K562 (cell line): ENCODE measurements around the gene HRH3. TPM values are rescaled to one million over a fixed set of nuclear protein-coding genes. Genes with fewer than 3 reads are reported as not detected.

Experiments
- ATAC-seq: fragments of 200-7000 bp; cut with Tn5 transposase; 3 replicates; pipeline ENCODE4 v1.9.1; 2020; ENCODE audit warnings: moderate library complexity
- BruUV-seq: library from RNA; stranded (reverse); fragments of 400-500 nt; replicated peaks from 2 replicates; lab custom pipeline; 2021; lab: Mats Ljungman, UMichigan
- CTCF ChIA-PET: fragments of 300-600 bp; formaldehyde crosslinking; extraction: SDS; loops from one replicate; lab custom pipeline; 2021; ENCODE audit warnings: low intra/inter-chr PET ratio; lab: Yijun Ruan, JAX
- POLR2A ChIA-PET: fragments of 300-600, 350-650 bp; sonication (Branson Sonifier 250); formaldehyde crosslinking; extraction: SDS; loops from one replicate; lab custom pipeline; 2021; ENCODE audit warnings: antibody characterized with exemption, inconsistent platforms; lab: Yijun Ruan, JAX
- DNase-seq, 4 experiments: peaks; one replicate each; pipeline versions ENCODE4 v3.0.0 to v3.0.0-alpha.2; 2011 to 2018; ENCODE audit warnings: low spot score in 3 of 4, mixed read lengths in 3 of 4; ENCODE audit errors: extremely low read depth in 1 of 4
- FAIRE-seq: peaks from 2 replicates; lab custom pipeline; 2011; peaks lifted over from hg19 to GRCh38; lab: Jason Lieb, UNC
- H2AFZ ChIP-seq: 2 replicates; pipeline ENCODE4 v1.6.0; 2011; ENCODE audit warnings: low read depth, low read length, control low read depth, inconsistent platforms
- H3K27ac ChIP-seq: fragments of 200-600 bp; 3 replicates; pipeline ENCODE4 v1.8.0; 2011; ENCODE audit warnings: low read depth, mild to moderate bottlenecking, control low read depth, inconsistent platforms, low read length, moderate library complexity, mixed read lengths; ENCODE audit errors: extremely low read depth
- H3K27me3 ChIP-seq, 2 experiments: fragments of 300-600 bp in 1 of 2; 2 replicates in 1 of 2; 3 replicates in 1 of 2; pipeline versions ENCODE4 v1.6.0 to v1.8.0; 2011; ENCODE audit warnings: inconsistent platforms in 2 of 2, low read length in 2 of 2, mild to moderate bottlenecking in 1 of 2, mixed read lengths in 1 of 2, moderate library complexity in 1 of 2; ENCODE audit not compliant: control insufficient read depth in 2 of 2, insufficient read depth in 2 of 2
- H3K36me3 ChIP-seq: fragments of 300-600 bp; 3 replicates; pipeline ENCODE4 v1.8.0; 2011; ENCODE audit warnings: mild to moderate bottlenecking, low read length, inconsistent platforms; ENCODE audit not compliant: control insufficient read depth, insufficient read depth
- H3K4me1 ChIP-seq, 2 experiments: fragments of 200-600 bp in 1 of 2; replicated peaks in 1 of 2; 2 replicates in 1 of 2; 3 replicates in 1 of 2; pipeline versions ENCODE4 v1.5.1 to v1.8.0; 2011; ENCODE audit warnings: inconsistent platforms in 2 of 2, low read length in 2 of 2, mild to moderate bottlenecking in 1 of 2, mixed read lengths in 1 of 2, moderate library complexity in 1 of 2; ENCODE audit not compliant: control insufficient read depth in 2 of 2, insufficient read depth in 2 of 2
- H3K4me2 ChIP-seq: 2 replicates; pipeline ENCODE4 v1.6.1; 2011; ENCODE audit warnings: low read length, control low read depth, inconsistent platforms, mixed read lengths; ENCODE audit not compliant: insufficient read depth
- H3K4me3 ChIP-seq: fragments of 200-600 bp; sonication (generic), shearing (Covaris generic); 2 replicates; pipeline ENCODE4 v1.5.1; 2016; ENCODE audit warnings: control low read depth, inconsistent platforms
- H3K79me2 ChIP-seq: fragments of 200-600 bp; 3 replicates; pipeline ENCODE4 v1.8.0; 2011; ENCODE audit warnings: low read length, inconsistent platforms; ENCODE audit not compliant: control insufficient read depth, insufficient read depth
- H3K9ac ChIP-seq, 2 experiments: 2 replicates each; pipeline versions ENCODE4 v1.6.0 to v1.6.1; 2011; ENCODE audit warnings: low read depth in 2 of 2, low read length in 2 of 2, control low read depth in 1 of 2, inconsistent platforms in 1 of 2, mild to moderate bottlenecking in 1 of 2, mixed read lengths in 1 of 2; ENCODE audit not compliant: insufficient read depth in 1 of 2
- H3K9me1 ChIP-seq: one replicate; pipeline ENCODE4 v1.6.0; 2011; ENCODE audit warnings: inconsistent platforms, mild to moderate bottlenecking, low read length, moderate library complexity; ENCODE audit not compliant: control insufficient read depth, insufficient read depth
- H3K9me3 ChIP-seq: replicated peaks from 2 replicates; pipeline ENCODE4 v1.5.1; 2011; ENCODE audit warnings: low read depth, low read length, inconsistent platforms; ENCODE audit not compliant: control insufficient read depth, insufficient read depth
- H4K20me1 ChIP-seq: replicated peaks from 2 replicates; pipeline ENCODE4 v1.6.1; 2011; ENCODE audit warnings: low read length, inconsistent platforms, mixed read lengths; ENCODE audit not compliant: control insufficient read depth, insufficient read depth
- EP300 ChIP-seq: IDR thresholded peaks from 2 replicates; pipeline ENCODE4 v1.6.1; 2012; ENCODE audit warnings: low read length, improper control_type of control experiment
- ETV6 ChIP-seq, 3 experiments: fragments of 150-350 bp in 1 of 3; sonication (generic) in 1 of 3; formaldehyde crosslinking in 1 of 3; IDR thresholded peaks; 2 replicates each; pipeline versions ENCODE4 v1.6.1 to v1.8.0; 2014 to 2022; ENCODE audit warnings: borderline replicate concordance in 2 of 3, low read depth in 2 of 3, antibody characterized with exemption in 1 of 3, low read length in 1 of 3, mild to moderate bottlenecking in 1 of 3, missing genetic modification reagents in 1 of 3
- KLF16 ChIP-seq: IDR thresholded peaks from 2 replicates; pipeline ENCODE4 v1.6.1; 2016; ENCODE audit warnings: antibody characterized with exemption
- MAFF ChIP-seq: IDR thresholded peaks from 2 replicates; pipeline ENCODE4 v1.6.1; 2012; ENCODE audit warnings: low read length, improper control_type of control experiment
- PHTF2 ChIP-seq: fragments of 250-450 bp; sonication (Bioruptor Pico); IDR thresholded peaks from 2 replicates; pipeline ENCODE4 v1.5.0; 2021; ENCODE audit warnings: mild to moderate bottlenecking
- POLR2AphosphoS5 ChIP-seq: IDR thresholded peaks from 2 replicates; pipeline ENCODE4 v1.6.1; 2011; ENCODE audit warnings: mild to moderate bottlenecking, low read depth, low read length, moderate library complexity; ENCODE audit not compliant: control insufficient read depth, insufficient read depth
- POLR2G ChIP-seq: fragments of 200-400 bp; formaldehyde crosslinking; IDR thresholded peaks from 2 replicates; pipeline ENCODE4 v1.6.1; 2017; ENCODE audit warnings: low read depth, mild to moderate bottlenecking, antibody characterized with exemption, low read length, moderate library complexity
- ZNF592 ChIP-seq: fragments of 450-650 bp; IDR thresholded peaks from 2 replicates; pipeline ENCODE4 v1.6.1; 2017; ENCODE audit warnings: antibody characterized with exemption, mild to moderate bottlenecking
- ZNF764 ChIP-seq: fragments of 250-450 bp; sonication (Bioruptor Pico); IDR thresholded peaks from 2 replicates; pipeline ENCODE4 v1.4.0; 2020; ENCODE audit warnings: low read depth, mild to moderate bottlenecking, moderate library complexity
- WGBS: fragments of 100-300 bp; shearing (Covaris generic); methylation state at CpG from one replicate; pipeline ENCODE4 v1.1.6; 2016; ENCODE audit warnings: low coverage, mixed read lengths; ENCODE audit not compliant: insufficient coverage; ENCODE audit errors: missing lambda C conversion rate; 5-methylcytosine and 5-hydroxymethylcytosine counted together
- in situ Hi-C: fragments of 300-500 bp; cut with MboI; formaldehyde crosslinking; loops from 4 replicates; pipeline ENCODE4 v1.15.0; 2018; ENCODE audit warnings: inconsistent platforms, mixed read lengths
- intact Hi-C: fragments of 100-400 bp; cut with micrococcal nuclease; formaldehyde crosslinking; loops from 2 replicates; pipeline ENCODE4 v1.14.2; 2022
- polyA plus RNA-seq, 8 experiments: library from polyadenylated mRNA; depleted of rRNA in 4 of 8; stranded (reverse) in 5 of 8; unstranded in 3 of 8; fragments of >200 nt; fragmentation: Nextera tagmentation in 2 of 8; fragmentation: Illumina TruSeq in 1 of 8; extraction: Ambion mirVana in 2 of 8; extraction: Trizol in 1 of 8; gene quantifications; 2 replicates each; pipeline versions ENCODE4 v1.2.1 to v1.2.3, GENCODE V29; 2011 to 2014; ENCODE audit warnings: inconsistent platforms in 1 of 8, missing spikeins in 1 of 8
- total RNA-seq, 7 experiments: library from RNA; depleted of rRNA in 6 of 7; stranded (reverse); fragments of >200 nt in 6 of 7; fragmentation: Illumina TruSeq in 2 of 7; extraction: Trizol in 2 of 7; gene quantifications; 2 replicates each; pipeline versions ENCODE4 v1.2.1 to v1.2.3, GENCODE V29; 2011 to 2021; ENCODE audit warnings: low replicate concordance in 1 of 7

The HRH3 gene
- total and polyA plus RNA-seq, 9 of the 15 experiments (the other 6 are each of a cell fraction or from before 2014, with no cell fraction given): not detected

DNA sequence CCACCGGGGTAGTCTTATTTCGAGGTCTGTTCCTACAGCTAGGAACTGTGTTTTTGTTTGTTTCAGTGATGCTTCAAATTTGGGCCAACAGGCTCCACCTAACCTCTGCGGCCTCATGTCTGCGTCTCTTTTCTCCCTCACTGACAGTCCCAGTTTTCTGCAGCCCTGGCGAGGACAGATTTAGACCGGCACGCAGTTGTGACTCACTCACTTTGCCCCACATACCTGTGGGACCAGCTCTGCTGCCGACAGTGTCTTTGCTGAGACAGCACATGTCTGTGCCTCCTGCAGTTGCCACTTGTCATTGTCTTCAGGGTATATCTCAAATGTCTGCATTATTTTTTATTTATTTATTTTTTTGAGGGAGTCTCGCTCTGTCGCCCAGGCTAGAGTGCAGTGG is 47.5 kb upstream of the HRH3 start:
- Histone ChIP-seq H3K36me3 (peaks cover 21% of the 10 kb centered on the region; the same call in 2 of the 3 replicates), H2AFZ (no peak overlapping the region), H3K9me1 (no peaks in the 10 kb centered on the region), H3K79me2 (no peaks in the 10 kb centered on the region), H3K4me2 (no peak overlapping the region), H3K9ac (no peak overlapping the region), H4K20me1 (0 out of 2 replicates have a peak, but pooled peaks cover 7% of the 10 kb centered on the region), H3K27ac (no peak overlapping the region), H3K27me3 (no peaks in the 10 kb centered on the region), H3K9me3 (no peaks in the 10 kb centered on the region), H3K4me1 (peaks cover 0 to 20% of the 10 kb centered on the region in 2 experiments; a peak in 2 of 5 replicates), H3K4me3 (no peak overlapping the region)
- in situ Hi-C loops: no loop called here
- DNase-seq (no peak), ATAC-seq (no peak), FAIRE-seq (no peak)
- BruUV-seq: no TSS peak
- intact Hi-C loops: no loop called here
- CTCF ChIA-PET: no interaction called here
- TF ChIP-seq ZNF592 (no peak), MAFF (no peak), POLR2G (no peak), ZNF764 (no peak), POLR2AphosphoS5 (no peak), ETV6 (IDR thresholded peaks at IDR 0.05; ENCODE audit: borderline replicate concordance in 1 of 2, low read depth in 2 of 2, low read length in 1 of 2) (no peak), ETV6 (CRISPR knock-in tag; IDR thresholded peaks at IDR 0.05; ENCODE audit: borderline replicate concordance) (no peak), EP300 (no peak), PHTF2 (CRISPR knock-in tag) (no peak), KLF16 (no peak)
- POLR2A ChIA-PET: interaction anchor here (0.7 kb wide), 1 partner anchor 32 kb away, joined by 3 read pairs; no protein-coding TSS in a partner anchor
- WGBS: 61% methylated on average over 10 of the region's 10 CpGs
